HUDEP-2 (cell line): Measurements from ENCODE around the gene SEC11C.
"Not testable (repeated sequence)": the region's sequence is repeated elsewhere in the genome, so short reads cannot be mapped to it uniquely, and the experiment has no call there.

Experiments used
- DNase-seq, 76 experiments: peaks; one replicate each; lab custom pipeline; 2025; ENCODE audit not compliant: unreplicated experiment in 76 of 76; lab: John Stamatoyannopoulos, UW

Gene SEC11C

GRCh38 chr18:59139615-59140301, at the start of gene SEC11C:
Gene SEC11C, plus strand, starts transcription at chr18:59139884. Its CDS starts 65 bp downstream, at chr18:59139949.
- peak; percentile 45 to 99 (median 95) for DNase-seq

GRCh38 chr18:59090966-59091603, 48.6 kb upstream of the SEC11C start:
- DNase-seq: no peak

DNA sequence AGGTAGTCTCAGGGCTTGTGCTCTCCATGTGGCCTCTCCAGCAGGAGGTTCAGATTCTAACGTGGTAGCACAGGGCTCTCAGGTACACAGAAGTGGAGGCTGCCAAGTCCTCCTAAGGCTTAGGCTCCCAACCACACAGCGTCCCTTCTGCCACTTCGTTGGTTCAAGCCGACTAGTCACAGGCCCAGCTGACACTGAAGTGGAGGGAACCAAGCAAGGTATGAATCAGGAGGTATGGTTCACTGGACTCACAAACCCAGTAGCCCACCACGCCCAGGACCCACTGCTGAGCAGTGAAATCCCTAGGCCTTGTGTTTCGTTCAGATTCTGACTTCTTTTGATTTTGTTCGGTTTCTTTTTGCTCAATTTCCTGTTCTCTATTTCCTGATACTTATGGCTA, 46.0 kb upstream of the SEC11C start:
- DNase-seq: no peak

- no peak for DNase-seq
These were observed 45.1 kb upstream of the SEC11C start for GRCh38 chr18:59094569-59094968.

DNA sequence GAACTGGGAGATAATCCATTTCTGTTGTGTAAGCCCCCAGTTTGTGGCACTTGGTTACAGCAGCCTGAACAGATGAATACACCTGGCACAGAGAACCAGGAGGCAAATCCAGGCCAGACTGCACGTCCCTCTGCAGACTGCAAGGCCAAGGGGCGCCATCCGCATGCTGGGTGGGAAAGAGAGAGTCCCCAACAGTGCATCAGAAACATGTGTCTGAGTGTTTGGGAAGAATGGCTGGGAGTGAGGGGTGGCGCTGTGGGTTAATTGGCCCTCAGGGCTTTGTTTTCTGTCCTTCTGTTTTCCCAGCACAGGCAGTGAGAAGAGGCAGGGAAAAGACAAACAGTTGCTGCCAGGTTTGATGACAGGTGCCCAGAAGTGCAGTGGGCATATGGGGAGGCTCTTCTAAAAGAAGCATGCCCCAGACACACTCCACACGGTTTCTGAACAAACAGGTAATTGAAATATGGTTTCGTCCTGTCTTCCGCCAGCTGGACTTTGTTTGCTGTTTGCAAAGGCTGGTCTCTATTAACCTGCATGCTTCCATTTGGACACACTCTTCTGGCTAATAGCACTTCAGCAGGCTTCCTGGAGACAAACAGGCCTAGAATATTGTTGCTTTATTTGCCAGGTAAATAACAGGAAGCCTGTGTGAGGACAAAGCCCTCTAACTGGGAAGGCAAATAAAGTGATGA, 43.4 kb upstream of the SEC11C start:
- no peak for DNase-seq

GRCh38 chr18:59101830-59102414, 37.8 kb upstream of the SEC11C start:
- DNase-seq: peak in 1 of 76 experiments; percentile 11

DNA sequence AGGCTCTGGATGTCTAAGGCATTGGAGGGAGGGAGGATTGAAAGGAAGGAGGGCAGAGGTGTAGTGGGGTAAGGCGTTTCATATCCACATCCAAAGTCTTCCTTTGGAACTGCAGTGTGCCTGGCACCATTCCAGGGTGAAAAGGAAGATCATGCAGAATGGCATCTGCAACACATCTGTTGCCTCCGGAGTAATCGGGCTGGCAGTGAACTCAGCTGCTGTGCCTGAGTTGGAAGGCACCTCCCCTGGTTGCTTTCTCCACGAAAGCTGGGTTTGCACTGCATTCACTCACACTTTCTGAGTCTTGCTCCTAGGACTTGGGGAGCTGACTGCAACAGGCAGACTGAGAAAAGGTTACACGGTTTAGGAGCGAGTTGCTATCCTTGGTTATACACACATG, 30.3 kb upstream of the SEC11C start:
- DNase-seq: no peak

DNA sequence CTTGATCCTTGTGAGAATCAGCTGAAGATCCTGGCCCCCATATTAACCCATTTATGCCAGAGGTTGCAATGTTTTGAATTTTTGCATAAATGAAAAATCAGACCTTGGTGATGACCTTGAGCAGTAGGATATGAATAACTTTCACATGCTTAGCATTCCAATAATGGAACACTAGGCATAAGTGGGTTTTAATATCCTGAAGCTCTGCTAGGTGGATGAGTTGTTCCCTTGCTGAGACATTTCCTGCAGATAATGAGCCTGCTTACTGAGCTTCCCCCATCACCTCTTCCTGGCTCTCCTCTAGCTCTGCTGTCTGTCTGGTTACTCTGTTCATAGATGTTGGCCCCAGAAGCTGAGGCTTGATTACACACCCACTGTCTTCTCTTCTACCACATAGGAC, 25.5 kb upstream of the SEC11C start:
- DNase-seq: no peak

DNA sequence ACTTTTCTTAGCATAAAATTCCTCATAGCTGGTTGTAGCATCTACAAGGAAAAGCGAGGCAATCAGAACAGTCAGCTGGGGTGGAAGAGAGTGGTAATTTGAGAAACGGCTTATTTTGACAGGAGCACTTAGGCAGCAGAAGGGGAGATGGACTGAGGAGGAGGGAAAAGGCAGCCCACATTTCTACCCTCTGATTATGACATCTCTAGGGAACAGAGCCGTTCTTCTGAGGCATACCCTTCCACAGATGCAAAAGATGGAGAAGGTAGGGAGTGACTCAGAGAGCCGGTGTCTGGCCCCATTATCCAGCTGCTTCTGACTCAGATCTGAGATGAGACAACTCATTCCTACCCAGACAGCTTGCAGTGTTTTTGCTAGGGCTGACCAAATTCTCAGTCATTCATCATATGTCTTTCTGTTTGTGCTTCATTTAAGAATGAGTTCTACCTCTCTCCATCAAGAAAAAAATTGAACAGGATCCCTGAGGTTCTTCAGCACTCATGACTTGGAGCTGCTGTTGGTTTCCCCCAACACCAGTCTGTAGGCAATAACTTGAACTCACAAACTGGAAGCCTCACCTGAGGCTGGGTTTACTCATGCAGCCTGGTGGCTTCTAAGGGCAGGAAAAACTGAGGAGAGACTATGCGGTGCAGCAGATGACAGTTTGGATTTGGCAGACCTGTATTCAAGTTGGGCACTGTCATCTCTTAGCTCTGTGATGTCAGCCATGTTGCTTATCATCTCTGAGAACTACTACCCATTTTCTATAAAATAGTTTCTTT, 15.9 kb upstream of the SEC11C start:
- no peak for DNase-seq

DNA sequence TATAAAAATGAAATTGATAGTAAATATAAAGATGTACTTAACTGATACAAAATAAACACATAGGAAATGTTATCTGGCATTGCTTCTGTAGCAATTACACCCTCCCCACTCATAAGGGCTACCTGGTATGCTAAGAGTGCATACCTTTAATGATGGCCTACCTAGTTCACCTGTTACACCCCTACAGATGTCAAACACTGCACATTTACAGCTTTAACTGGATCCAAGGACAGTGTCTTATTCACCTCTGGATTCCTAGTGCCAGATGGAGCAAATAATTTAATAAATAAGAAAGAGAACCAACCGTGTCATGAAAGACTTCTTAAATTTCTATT, 15.3 kb upstream of the SEC11C start:
- DNase-seq: no peak

GRCh38 chr18:59127047-59127446, 12.6 kb upstream of the SEC11C start:
- DNase-seq: no peak

DNA sequence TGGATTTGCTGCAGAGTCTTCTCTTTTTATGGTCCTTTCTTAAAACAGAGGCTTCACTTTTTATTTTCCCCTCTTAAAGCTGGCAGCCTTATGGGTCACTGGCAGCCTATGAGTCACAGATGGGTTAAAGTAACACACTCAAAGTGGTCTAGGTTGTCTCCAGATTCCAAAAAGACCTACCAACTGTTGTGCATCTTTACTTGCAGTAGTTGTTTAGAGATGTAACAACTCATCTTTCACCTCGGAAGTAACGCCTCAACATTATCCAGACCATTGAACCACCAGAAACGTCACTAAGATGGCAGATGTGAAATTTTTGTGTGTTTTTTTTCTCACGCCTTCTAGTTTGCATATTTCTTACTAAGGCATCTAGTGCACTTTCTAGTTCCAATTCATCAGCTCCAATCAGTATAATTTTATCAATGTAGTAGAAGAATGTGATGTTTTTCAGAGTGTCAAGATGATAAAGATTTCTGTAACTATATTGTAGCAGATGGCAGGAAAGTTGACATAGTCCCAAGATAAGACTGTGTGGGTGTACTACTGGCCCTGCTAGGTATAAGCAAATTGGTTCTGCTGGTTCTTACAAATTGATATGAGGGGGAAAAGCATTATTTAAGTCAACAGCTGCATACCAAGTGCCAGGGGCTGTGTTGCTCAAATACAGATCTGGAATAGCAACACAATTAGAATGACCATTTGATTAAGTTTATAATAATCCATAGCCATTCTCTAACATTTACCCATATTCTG, 9.6 kb upstream of the SEC11C start:
- no peak for DNase-seq

- DNase-seq: no peak
These were observed 6.7 kb upstream of the SEC11C start for GRCh38 chr18:59132810-59133465.

DNA sequence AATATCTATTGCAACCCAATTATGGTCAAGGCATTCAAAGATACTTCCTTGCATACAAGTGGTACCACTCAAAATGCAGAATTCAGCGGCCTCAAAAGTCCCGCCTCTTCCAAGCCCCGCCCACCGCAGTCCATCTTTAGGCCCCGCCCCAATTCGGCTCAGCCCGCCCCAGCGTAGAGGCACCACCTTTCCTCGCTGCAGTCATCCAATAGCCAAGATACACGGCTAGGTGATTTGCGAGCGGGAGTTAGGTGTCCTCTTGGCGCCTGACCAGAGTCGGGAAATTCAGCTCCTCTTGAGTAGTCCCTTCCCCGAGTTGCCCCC, 431 bp upstream of the SEC11C start:
- DNase-seq: peak in 72 of 76 experiments; percentile 55 to 99 (median 89)

GRCh38 chr18:59140302-59140885, 710 bp downstream of the SEC11C start:
- peak in 15 of 76 experiments; percentile 4 to 45 (median 23) for DNase-seq

GRCh38 chr18:59141294-59142068, 1.8 kb downstream of the SEC11C start:
- no peak for DNase-seq

DNA sequence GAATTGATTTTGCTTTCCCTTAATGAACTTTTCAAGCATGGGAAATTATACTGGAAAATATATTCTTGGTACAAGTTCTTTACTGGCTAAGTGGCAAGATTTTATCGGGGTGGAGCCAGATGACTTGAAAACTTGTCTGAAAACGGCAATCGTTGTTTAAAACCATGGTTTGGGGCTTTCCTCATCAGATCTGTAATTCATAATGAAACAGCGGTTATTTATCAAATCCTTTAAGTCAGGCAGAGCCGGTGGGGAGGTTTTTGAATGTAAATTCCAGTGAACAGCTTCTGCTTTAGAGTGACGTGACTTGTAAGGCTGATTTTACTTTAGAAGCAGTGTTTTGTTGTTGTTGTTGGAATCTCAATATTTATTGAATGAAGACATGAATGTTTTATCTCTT, 2.6 kb downstream of the SEC11C start:
- DNase-seq: no peak

DNA sequence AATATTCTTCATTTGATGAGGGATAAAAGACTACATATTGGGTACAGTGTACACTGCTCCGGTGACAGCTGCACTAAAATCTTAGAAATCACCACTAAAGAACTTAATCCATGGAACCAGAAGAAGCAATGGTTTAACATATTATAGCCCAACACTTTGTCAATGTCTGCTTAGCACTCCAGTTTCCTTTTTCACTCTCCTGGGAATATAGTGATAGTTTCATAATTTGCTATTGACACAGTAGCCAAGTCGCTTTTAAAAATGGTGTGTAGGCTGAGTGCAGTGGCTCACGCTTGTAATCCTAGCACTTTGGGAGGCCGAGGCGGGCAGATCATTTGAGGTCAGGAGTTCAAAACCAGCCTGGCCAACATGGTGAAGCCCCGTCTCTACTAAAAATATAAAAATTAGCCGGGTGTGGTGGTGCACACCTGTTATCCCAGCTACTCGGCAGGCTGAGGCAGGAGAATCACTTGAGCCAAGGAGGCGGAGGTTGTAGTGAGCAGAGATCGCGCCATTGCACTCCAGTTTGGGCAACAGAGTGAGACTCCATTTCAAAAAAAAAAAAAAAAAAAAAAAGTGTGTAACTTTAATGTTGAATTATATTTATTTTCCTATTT, 3.2 kb downstream of the SEC11C start:
- DNase-seq: not testable (repeated sequence)
